ENCODE data around the gene CACNA1B.
A peak's percentile ranks its signal among the peaks of the same experiment; 100 is the strongest.

The CACNA1B gene

GRCh38 chr9:138044485-138045383, 167.2 kb downstream of the CACNA1B start:
- no peak for DNase-seq

- DNase-seq = no peak
Observed at GRCh38 chr9:138045541-138046490, 168.2 kb downstream of the CACNA1B start.

GRCh38 chr9:138046641-138047301, 169.2 kb downstream of the CACNA1B start:
- no peak for DNase-seq

DNA sequence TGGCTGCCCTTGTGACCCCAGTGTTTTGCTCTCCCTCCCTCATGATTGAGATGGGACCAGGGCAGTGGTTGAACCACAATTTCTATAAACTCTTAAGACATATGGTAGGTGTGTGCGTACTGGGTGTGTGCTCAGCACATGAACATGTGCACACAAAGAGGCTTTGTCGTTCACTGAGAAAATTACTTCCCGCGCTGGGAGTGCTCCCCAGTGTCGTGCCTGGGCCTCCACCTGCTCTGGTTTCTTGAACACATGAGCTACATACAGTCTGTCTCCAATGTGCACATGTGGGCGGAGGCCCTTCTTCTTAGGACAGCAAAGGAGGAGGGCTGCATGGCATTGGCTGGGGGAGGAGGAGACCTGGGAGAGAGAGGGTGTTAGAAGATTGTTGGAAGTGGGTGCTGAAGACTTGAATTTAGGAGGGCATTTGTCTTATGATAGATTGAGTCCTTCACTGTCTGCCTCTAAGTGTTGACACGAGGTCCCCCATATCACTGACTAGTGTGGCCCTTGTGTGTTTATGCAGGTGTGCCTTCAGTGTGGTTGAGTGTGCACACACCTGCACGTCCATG, 170.0 kb downstream of the CACNA1B start:
- DNase-seq = no peak

- no peak for DNase-seq
Observed at GRCh38 chr9:138048184-138048583, 170.6 kb downstream of the CACNA1B start.

GRCh38 chr9:138049085-138049778, 171.7 kb downstream of the CACNA1B start:
- DNase-seq = no peak

DNA sequence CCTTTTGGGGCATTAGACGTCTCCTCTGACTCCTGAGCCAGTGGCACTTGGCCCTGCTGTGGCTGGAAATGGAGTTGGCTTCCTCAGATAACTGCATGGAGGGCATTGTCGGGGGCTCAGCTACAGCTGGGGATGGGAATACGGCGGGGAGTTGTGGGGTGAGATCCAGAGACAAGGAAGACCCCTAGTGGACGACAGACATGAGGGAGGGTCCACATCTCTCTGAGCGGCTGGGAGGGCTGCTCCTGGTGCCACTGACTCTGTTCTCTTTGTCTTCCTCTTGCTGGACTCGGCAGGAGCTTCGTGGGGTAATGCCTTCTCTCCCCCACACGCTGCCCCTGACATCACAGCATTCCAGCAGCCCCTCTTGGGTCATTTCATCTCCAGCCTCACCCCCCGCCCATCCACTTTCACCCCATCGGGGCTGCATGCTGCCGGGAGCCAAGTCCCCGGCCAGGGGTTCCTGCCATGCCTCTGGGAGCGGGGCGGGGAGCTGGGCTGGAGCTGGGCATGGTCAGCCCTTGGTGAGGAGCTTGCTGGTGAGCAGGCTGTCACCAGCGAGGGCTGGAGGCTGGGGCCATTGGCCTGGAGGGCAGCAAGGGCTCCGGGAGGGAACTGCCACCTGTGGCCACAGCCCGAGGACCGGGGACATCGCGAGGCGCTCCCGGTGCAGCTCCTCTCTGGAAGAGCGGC, 172.3 kb downstream of the CACNA1B start:
- DNase-seq = no peak

GRCh38 chr9:138050472-138051330, 173.1 kb downstream of the CACNA1B start:
- no peak for DNase-seq

DNA sequence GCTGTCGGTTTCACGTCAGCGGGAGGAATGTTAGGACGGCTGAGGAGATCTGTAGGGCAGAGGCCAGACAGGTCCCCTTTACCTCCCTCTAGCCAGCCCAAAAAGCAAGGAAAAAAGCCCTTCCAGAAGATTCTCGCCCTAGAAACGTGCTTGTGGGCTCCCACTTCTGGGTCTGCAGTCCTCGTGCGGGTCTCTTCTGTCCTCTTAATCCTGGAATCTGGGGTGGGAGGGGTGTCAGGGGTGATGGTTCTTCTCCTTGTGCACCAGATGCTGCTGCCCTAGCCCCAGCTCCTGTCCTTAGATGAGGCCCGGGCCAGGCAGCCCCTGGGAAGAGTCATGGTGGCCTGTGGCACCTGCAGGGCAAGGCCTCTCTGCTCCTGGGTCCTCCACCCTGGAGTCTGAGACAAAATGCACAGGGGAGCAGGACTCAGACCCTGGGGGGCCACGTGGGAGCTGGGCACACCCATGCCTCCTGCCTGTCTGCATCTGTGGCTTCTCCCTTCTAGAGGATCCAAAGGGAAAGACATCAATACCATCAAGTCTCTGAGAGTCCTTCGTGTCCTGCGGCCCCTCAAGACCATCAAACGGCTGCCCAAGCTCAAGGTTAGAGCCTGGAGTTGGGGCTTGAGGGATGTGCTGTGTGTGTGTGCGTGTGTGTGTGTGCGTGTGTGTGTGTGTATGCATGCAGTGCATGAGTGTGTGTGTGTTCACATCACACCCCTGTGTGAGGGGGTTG, 174.2 kb downstream of the CACNA1B start:
- no peak for DNase-seq

DNA sequence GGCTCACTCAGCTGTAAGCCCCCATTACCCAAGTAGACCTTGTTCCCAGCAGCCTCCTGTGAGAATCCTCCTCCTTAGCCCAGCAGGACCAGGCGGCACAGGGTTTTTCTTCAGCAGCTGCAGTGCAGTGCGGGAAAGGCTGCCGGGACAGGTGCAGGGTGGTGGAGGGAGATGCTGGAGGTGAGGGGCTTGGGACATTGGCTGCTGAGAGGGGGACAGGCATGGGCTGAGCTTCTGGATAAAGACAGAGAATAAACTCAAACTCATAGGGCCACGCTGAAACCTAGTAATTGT, 174.7 kb downstream of the CACNA1B start:
- no peak for DNase-seq

DNA sequence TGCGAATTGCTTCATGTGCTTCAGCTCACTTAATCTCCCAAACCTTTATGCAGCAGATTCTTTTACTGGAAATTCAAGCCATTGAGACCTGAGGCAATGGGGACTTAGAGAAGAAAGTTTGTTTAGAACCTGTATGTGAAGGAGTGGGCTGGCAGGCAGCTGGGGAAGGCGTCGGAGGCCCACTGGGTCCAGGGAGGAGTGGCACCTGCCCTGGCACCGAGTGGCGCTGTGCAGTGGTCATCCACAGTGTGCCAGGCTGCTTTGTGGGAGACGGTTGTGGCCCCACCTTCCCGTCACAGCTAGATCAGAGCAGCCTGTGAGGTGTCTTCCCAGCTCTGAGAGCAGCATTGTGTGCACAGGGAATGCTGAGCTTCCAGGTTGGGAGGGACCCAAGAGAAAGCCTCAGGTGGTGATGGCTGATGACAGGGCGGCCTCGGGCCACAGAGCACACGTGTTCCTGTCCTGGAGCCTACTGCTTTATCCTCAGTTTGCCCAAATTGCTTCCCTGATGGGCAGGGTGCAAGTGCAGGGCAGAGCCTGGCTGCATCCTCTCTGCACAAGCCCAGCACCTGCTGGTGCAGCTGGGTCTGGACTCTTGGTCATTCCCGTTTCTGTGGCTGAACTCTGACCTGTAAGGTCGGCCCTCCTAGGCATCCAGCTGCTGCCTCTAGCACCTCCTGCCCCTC, 175.2 kb downstream of the CACNA1B start:
- no peak for DNase-seq

- DNase-seq = no peak
Observed at GRCh38 chr9:138053321-138053868, 175.8 kb downstream of the CACNA1B start.

- peak; percentile 34 for DNase-seq
Observed at GRCh38 chr9:138053996-138054752, 176.6 kb downstream of the CACNA1B start.

DNA sequence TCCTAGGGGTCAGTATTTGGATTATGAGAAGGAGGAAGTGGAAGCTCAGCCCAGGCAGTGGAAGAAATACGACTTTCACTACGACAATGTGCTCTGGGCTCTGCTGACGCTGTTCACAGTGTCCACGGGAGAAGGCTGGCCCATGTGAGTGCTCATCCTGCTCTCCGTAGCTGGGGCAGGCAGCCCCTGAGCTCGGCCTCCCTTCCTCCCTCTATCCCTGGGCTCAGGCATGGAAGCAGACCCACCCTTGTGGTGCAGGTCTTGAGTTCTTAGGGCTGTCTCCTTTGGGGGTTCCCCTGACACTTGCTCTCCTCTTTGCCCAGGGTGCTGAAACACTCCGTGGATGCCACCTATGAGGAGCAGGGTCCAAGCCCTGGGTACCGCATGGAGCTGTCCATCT, 180.1 kb downstream of the CACNA1B start:
- DNase-seq = no peak

- no peak for DNase-seq
Observed at GRCh38 chr9:138058181-138058580, 180.6 kb downstream of the CACNA1B start.

- DNase-seq = peak; percentile 75
Observed at GRCh38 chr9:138059196-138059595, 181.6 kb downstream of the CACNA1B start.

DNA sequence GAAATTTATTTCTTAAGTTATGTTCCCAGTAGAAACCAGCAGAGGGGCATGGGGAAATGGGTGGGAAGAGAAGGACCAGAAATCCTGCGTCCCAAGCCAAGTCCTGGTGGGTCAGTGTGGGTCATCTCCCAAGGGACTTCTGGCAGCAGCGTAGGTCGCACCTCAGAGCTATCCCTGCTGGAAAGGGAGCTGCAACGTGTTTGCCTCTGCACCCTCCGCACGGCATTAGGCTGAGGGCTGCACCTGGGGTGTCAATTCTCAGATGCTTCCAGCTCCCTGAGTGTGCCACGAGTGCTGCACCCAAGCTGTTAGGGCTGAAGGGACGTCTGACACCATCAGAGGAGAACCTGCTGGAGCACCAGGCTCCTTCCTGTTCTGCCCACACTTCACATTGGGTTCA, 182.8 kb downstream of the CACNA1B start:
- DNase-seq = no peak

GRCh38 chr9:138060881-138061280, 183.3 kb downstream of the CACNA1B start:
- no peak for DNase-seq
